GM12891 (cell line): ENCODE measurements around the gene SCT.

Source experiments
- PAX5 ChIP-seq: IDR thresholded peaks from 2 replicates; pipeline ENCODE4 v1.6.1; 2011; ENCODE audit warnings: low read length, moderate library complexity, mild to moderate bottlenecking; ENCODE audit not compliant: insufficient read depth, severe bottlenecking
- POLR2A ChIP-seq: IDR thresholded peaks from 2 replicates; pipeline ENCODE4 v1.6.1; 2011; ENCODE audit warnings: low read depth, low read length, control low read depth
- POLR2AphosphoS5 ChIP-seq: IDR thresholded peaks from 2 replicates; pipeline ENCODE4 v1.6.1; 2011; ENCODE audit warnings: low read depth, low read length, control low read depth

GRCh38 chr11:576811-577610 lies 50.0 kb downstream of the SCT start:
- TF ChIP-seq POLR2AphosphoS5, result no peak
- TF ChIP-seq POLR2A, result no peak
- TF ChIP-seq PAX5, result no peak
